Fibroblast of lung (primary cell): ENCODE measurements around the gene NR2E1.

ENCODE experiments used
- EZH2 ChIP-seq: IDR thresholded peaks from 2 replicates; pipeline ENCODE4 v1.5.1; 2012; ENCODE audit warnings: low read length, control low read depth, mild to moderate bottlenecking; ENCODE audit errors: missing control alignments
- TF ChIP-seq, protein P1 (sequence below), 2 donors: IDR thresholded peaks in 1 of 2; conservative IDR thresholded peaks in 1 of 2; 1 replicate in 1 of 2; 2 replicates in 1 of 2; pipeline ENCODE4 v1.5.1; 2011 to 2012; ENCODE audit warnings: low read length in 2 of 2, control low read depth in 1 of 2, inconsistent platforms in 1 of 2, low read depth in 1 of 2, mild to moderate bottlenecking in 1 of 2

DNA sequence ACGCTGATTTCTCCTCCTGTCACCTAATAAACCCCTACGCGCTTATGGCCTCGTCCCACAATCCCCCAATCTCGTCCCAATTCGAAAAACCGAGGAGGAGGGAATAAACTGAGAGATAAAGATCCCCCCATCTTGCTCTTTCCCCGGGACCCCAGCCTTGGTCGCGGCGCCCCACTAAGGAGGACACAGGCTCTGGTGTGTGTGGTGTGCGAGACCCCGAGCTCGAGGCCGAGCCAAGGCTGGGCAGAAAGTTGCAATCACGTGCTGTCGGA, 1.3 kb upstream of the NR2E1 start:
- TF ChIP-seq, protein P1, sequence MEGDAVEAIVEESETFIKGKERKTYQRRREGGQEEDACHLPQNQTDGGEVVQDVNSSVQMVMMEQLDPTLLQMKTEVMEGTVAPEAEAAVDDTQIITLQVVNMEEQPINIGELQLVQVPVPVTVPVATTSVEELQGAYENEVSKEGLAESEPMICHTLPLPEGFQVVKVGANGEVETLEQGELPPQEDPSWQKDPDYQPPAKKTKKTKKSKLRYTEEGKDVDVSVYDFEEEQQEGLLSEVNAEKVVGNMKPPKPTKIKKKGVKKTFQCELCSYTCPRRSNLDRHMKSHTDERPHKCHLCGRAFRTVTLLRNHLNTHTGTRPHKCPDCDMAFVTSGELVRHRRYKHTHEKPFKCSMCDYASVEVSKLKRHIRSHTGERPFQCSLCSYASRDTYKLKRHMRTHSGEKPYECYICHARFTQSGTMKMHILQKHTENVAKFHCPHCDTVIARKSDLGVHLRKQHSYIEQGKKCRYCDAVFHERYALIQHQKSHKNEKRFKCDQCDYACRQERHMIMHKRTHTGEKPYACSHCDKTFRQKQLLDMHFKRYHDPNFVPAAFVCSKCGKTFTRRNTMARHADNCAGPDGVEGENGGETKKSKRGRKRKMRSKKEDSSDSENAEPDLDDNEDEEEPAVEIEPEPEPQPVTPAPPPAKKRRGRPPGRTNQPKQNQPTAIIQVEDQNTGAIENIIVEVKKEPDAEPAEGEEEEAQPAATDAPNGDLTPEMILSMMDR (conservative IDR thresholded peaks at IDR 0.05 in 1 of 2, IDR thresholded peaks at IDR 0.05 in 1 of 2; ENCODE audit: low read depth in 1 of 2, low read length in 2 of 2): no peak
- no peak for TF ChIP-seq EZH2
